Measurements from ENCODE around the gene HOXB9.

Gene HOXB9

DNA sequence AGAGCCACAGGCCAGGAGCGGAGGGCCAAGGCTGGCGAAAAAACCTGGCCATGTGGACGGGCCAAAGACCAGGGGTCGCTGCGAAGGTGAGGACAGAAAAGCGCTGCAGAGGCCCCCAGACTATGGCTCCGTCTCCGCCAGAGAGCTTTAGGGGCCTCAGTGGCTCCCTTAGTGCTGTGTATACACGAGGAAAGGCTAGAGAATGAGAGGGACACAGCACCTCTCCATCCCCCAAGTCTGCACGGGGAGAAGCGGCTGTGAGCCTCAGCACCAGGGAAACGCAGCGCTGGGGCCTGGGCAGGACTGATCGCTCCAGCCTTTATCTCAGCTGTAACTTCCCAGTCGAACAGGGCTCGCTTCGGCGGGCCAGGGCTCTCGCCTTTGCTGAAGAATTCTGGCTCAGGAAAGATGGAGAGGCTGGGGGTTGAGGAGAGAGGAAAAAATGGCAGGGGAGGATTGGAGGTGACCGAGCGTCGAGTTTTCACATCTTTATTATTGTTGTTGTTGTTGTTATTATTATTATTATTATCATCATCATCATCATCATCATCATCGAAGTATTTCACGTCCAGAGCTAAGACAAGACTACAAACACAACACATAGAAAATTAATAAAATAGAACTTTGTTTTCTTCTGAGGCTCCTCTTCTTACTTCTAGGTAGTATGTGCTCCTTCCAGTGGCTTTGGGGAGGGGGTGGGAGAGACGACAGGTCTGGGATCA lies 30.7 kb downstream of the HOXB9 start:
- Histone ChIP-seq H3K4me3 (no peak overlapping the region), H3K27ac (no peak overlapping the region), H3K36me3 (no peaks in the 10 kb centered on the region), H3K9me3 (no peaks in the 10 kb centered on the region), H3K27me3 (peaks cover 0 to 97% of the 10 kb centered on the region in 2 donors), H3K4me1 (peaks cover 0 to 40% (median 25%) of the 10 kb centered on the region in 4 donors)
- no peak for DNase-seq
- TF ChIP-seq, protein P1, sequence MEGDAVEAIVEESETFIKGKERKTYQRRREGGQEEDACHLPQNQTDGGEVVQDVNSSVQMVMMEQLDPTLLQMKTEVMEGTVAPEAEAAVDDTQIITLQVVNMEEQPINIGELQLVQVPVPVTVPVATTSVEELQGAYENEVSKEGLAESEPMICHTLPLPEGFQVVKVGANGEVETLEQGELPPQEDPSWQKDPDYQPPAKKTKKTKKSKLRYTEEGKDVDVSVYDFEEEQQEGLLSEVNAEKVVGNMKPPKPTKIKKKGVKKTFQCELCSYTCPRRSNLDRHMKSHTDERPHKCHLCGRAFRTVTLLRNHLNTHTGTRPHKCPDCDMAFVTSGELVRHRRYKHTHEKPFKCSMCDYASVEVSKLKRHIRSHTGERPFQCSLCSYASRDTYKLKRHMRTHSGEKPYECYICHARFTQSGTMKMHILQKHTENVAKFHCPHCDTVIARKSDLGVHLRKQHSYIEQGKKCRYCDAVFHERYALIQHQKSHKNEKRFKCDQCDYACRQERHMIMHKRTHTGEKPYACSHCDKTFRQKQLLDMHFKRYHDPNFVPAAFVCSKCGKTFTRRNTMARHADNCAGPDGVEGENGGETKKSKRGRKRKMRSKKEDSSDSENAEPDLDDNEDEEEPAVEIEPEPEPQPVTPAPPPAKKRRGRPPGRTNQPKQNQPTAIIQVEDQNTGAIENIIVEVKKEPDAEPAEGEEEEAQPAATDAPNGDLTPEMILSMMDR (IDR thresholded peaks at IDR 0.05), result no peak
- intact Hi-C loops (cut with DNase I; ENCODE audit: low total_unique reads), result no loop called here

DNA sequence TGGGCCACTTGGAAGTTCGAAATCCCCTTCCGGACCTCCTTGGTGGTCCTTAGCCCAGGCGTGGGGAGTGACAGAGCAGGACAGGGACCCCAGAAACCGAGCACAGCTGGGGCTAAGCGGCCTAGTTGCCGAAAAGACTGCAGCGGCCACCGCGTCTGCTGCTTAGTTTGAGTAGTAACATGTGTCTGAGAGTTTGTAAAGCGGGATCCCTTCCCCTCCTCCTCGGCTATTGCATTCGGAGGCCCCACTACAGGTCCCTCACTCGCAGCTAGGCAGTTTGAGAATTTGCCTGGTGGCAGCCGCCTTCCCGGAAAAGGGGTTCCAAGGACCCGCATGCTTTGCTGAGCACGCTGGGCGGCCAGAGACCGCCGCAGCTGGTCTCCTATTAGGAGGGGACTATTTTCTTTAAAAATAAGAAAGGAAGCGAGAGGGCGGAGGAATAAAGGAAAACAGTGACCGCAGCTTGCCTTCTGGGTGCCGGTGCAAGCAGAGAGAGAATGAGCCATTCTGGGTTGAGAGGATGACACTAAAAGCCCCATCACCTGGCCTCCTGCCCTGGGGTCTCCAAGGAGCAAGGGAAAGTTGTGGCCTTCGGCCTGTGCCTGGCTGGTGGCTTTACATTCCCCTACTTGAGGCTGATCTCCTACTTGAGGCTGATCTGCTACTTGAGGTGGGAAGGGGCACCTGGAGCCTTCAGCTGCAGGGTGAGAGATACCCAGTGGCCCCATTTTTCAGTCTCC lies 31.4 kb downstream of the HOXB9 start:
- Histone ChIP-seq H3K9me3 (no peaks in the 10 kb centered on the region), H3K27ac (no peak overlapping the region), H3K27me3 (peaks cover 0 to 97% of the 10 kb centered on the region in 2 donors), H3K4me1 (peaks cover 0 to 40% (median 25%) of the 10 kb centered on the region in 4 donors), H3K36me3 (no peaks in the 10 kb centered on the region), H3K4me3 (no peak overlapping the region)
- TF ChIP-seq, protein P1 (IDR thresholded peaks at IDR 0.05), result no peak
- no peak for DNase-seq
- intact Hi-C loops (cut with DNase I; ENCODE audit: low total_unique reads), result no loop called here

DNA sequence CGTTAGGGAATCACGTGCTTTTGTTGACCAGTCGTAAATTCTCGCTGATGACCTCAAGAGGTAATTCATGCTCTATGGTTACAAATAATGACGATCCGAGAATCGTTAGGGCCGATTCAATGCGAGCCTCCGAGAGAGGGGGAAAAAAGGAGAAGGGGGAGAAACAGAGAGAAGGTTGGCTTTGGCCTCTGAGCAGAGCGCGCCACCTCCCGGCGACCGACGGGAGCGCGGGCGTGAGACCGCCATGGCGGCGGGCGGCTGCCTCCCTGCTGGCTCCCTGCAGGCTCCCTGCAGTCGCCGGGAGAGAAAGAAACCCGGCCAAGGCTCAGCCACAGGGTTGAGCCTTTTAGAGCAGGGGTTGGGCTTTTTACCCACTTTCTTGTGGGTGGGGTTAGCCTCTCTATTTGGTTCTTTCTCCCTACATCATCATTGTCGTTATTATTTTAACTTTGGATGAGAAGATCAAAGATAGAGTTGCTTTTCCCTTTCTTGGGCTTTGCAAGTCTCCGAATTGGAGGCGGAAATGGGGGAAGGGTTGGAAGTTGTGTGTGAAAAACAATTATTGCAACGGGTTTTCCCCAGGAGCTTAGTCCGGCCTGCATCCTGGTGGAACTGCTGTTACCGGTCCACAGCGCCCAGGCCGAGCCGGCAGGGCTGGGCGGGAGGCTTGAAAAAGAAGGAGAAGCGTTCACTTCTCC lies 32.2 kb downstream of the HOXB9 start:
- DNase-seq, result peak in 1 of 2 donors; percentile 47
- H3K4me3 ChIP-seq, result peak overlapping the region; percentile 10 to 40
- no peaks in the 10 kb centered on the region for H3K36me3 ChIP-seq
- peaks cover 0 to 40% (median 25%) of the 10 kb centered on the region in 4 donors for H3K4me1 ChIP-seq
- peaks cover 0 to 94% of the 10 kb centered on the region in 2 donors for H3K27me3 ChIP-seq
- TF ChIP-seq, protein P1 (IDR thresholded peaks at IDR 0.05), result peak; percentile 89 to 92
- no peaks in the 10 kb centered on the region for H3K9me3 ChIP-seq
- intact Hi-C loops (cut with DNase I; ENCODE audit: low total_unique reads), result no loop called here
- H3K27ac ChIP-seq, result no peak overlapping the region

- Histone ChIP-seq H3K4me1 (peaks cover 0 to 38% (median 24%) of the 10 kb centered on the region in 4 donors), H3K36me3 (no peaks in the 10 kb centered on the region), H3K27ac (no peak within 1 kb of the TSS), H3K27me3 (peaks cover 0 to 94% of the 10 kb centered on the region in 2 donors), H3K4me3 (peak within 1 kb of the TSS; percentile 10 to 40), H3K9me3 (no peaks in the 10 kb centered on the region)
- intact Hi-C loops (cut with DNase I; ENCODE audit: low total_unique reads), result no loop called here
- TF ChIP-seq, protein P1 (IDR thresholded peaks at IDR 0.05), result no peak
- no peak for DNase-seq
Measured at GRCh38 chr17:48593126-48593829, 32.9 kb downstream of the HOXB9 start, which contains the start of gene HOXB5. HOXB5 (minus strand) TSS chr17:48593779; CDS start chr17:48593682, 97 bp downstream.

- Histone ChIP-seq H3K36me3 (no peaks in the 10 kb centered on the region), H3K4me1 (peaks cover 0 to 30% (median 17%) of the 10 kb centered on the region in 4 donors), H3K27me3 (peaks cover 0 to 94% of the 10 kb centered on the region in 2 donors), H3K9me3 (no peaks in the 10 kb centered on the region), H3K27ac (no peak overlapping the region), H3K4me3 (no peak overlapping the region)
- no peak for DNase-seq
- intact Hi-C loops (cut with DNase I; ENCODE audit: low total_unique reads), result no loop called here
- TF ChIP-seq, protein P1 (IDR thresholded peaks at IDR 0.05), result no peak
Measured at GRCh38 chr17:48592577-48592976, 33.6 kb downstream of the HOXB9 start.

All from tibial artery (tissue), 4 donors.